ENCODE results near the gene PTGES2.

The PTGES2 gene

DNA sequence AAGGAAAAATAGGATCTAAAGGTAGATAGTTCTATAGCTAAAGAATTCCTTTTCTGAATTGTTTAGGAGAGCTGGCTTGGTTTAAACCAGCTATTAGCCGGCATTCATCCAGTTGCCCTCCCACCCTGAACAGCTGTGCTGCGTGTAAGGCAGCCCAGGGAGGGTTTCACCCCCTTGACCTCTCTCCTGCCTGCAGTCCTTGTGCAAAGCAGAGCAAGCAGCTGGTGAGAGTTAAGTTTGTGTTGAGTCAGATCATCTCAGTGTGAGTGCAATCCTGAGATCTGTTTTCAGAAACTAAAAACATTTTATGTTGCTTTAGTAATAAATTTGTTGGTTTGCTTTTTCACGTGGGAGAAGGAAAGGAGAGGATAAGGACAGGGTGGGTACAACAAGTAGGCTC is 46.5 kb downstream of the PTGES2 start:
- no peaks in the 10 kb centered on the region for H3K9me2 ChIP-seq (replicated peaks; ENCODE audit: control insufficient read depth, low read length)
- no peak overlapping the region for H3K27ac ChIP-seq (ENCODE audit: low read depth, low read length)
- peaks cover 9% of the 10 kb centered on the region for H3K36me3 ChIP-seq (ENCODE audit: control insufficient read depth, low read length)
- no peak for TF ChIP-seq EZH2phosphoT487 (IDR thresholded peaks at IDR 0.05; ENCODE audit: borderline replicate concordance, low read length)
- TF ChIP-seq, protein P1, sequence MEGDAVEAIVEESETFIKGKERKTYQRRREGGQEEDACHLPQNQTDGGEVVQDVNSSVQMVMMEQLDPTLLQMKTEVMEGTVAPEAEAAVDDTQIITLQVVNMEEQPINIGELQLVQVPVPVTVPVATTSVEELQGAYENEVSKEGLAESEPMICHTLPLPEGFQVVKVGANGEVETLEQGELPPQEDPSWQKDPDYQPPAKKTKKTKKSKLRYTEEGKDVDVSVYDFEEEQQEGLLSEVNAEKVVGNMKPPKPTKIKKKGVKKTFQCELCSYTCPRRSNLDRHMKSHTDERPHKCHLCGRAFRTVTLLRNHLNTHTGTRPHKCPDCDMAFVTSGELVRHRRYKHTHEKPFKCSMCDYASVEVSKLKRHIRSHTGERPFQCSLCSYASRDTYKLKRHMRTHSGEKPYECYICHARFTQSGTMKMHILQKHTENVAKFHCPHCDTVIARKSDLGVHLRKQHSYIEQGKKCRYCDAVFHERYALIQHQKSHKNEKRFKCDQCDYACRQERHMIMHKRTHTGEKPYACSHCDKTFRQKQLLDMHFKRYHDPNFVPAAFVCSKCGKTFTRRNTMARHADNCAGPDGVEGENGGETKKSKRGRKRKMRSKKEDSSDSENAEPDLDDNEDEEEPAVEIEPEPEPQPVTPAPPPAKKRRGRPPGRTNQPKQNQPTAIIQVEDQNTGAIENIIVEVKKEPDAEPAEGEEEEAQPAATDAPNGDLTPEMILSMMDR (IDR thresholded peaks at IDR 0.05; ENCODE audit: low read depth, low read length, poor library complexity, severe bottlenecking): no peak
- no peaks in the 10 kb centered on the region for H3K27me3 ChIP-seq (ENCODE audit: control insufficient read depth, low read length)
- H3F3A ChIP-seq (ENCODE audit: control insufficient read depth, insufficient read depth): peaks cover 5% of the 10 kb centered on the region; the same call in 1 of the 2 replicates
- H3K9me3 ChIP-seq (ENCODE audit: control insufficient read depth, insufficient read depth, low read length): no peaks in the 10 kb centered on the region
- H3K4me3 ChIP-seq (ENCODE audit: low read length): no peak overlapping the region
- peaks cover 60% of the 10 kb centered on the region for H3K79me2 ChIP-seq (ENCODE audit: control insufficient read depth, low read length)
- H3K4me1 ChIP-seq (ENCODE audit: control insufficient read depth, low read length): no peaks in the 10 kb centered on the region
- H4K20me1 ChIP-seq (ENCODE audit: control insufficient read depth, insufficient read depth, low read depth, low read length): no peaks in the 10 kb centered on the region; the same call in 1 of the 2 replicates
- H3K4me2 ChIP-seq (ENCODE audit: low read length): no peak overlapping the region

DNA sequence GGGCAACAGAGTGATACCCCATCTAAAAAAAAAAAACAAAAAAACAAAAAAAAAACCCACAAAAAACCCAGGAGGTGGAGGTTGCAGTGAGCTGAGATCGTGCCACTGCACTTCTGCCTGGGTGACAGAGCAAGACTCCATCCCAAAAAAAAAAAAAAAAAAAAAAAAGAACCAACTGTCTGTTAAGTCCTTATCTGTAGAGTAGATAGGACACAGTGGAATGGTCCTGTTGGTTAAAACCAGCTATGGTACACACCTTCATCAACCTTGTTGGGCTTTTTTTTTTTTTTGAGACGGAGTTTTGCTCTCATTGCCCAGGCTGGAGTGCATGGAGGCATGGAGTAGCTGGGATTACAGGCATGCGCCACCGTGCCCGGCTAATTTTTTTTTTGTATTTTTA is 47.3 kb downstream of the PTGES2 start:
- H3K27ac ChIP-seq (ENCODE audit: low read depth, low read length): no peak overlapping the region

DNA sequence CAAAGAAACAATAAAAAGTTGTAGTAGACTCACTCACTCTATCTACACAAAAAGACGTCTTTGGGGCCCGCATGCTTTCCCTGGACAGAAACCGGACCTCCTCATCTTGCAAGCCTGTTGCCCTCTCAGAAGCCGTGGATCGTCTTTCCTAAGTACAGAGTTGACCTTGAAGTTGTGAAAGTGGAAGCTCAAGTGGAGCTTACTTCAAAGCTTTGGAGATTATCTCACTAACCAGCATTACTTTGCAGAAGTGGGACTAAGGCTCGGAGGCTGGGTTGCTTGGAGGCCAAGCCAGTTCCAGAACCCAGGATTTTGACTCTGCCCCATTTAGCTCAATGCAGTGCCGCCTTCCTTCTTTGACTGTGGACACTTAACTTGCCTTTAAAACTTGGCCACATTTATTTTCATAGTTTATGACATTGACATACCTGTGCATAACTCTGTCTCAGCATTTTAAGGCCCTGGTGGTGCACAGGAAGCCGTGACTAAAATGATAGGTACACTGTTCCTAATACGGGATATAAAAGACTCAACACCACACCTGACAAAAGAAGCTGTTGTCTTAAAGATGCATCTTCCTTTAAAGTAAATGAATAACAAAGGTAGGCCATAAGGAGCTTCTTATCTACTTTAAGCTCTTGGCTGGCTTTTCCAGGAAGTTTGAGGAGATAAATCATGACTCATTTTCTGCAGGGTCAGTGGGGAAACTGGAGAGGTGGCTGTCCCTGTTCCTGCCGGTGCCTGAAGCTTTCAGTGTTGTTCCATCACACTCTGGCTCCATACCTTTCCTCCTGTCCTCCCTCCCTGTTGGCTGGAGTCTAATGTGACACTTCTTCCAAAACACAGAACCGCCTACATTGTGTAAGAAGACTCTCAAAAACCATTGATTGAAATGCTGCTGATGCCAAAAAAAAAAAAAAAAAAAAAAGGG is 48.8 kb downstream of the PTGES2 start:
- Histone ChIP-seq H3F3A (ENCODE audit: control insufficient read depth, insufficient read depth) (peaks cover 3% of the 10 kb centered on the region; the same call in 1 of the 2 replicates), H3K36me3 (ENCODE audit: control insufficient read depth, low read length) (peaks cover 4% of the 10 kb centered on the region), H3K9me3 (ENCODE audit: control insufficient read depth, insufficient read depth, low read length) (no peaks in the 10 kb centered on the region), H3K79me2 (ENCODE audit: control insufficient read depth, low read length) (peaks cover 65% of the 10 kb centered on the region), H3K4me1 (ENCODE audit: control insufficient read depth, low read length) (peaks cover 2% of the 10 kb centered on the region), H3K9me2 (replicated peaks; ENCODE audit: control insufficient read depth, low read length) (no peaks in the 10 kb centered on the region), H3K27me3 (ENCODE audit: control insufficient read depth, low read length) (no peaks in the 10 kb centered on the region), H3K4me2 (ENCODE audit: low read length) (no peak overlapping the region), H3K27ac (ENCODE audit: low read depth, low read length) (no peak overlapping the region), H4K20me1 (ENCODE audit: control insufficient read depth, insufficient read depth, low read depth, low read length) (no peaks in the 10 kb centered on the region), H3K4me3 (ENCODE audit: low read length) (no peak overlapping the region)
- no peak for TF ChIP-seq EZH2phosphoT487 (IDR thresholded peaks at IDR 0.05; ENCODE audit: borderline replicate concordance, low read length)
- TF ChIP-seq, protein P1 (IDR thresholded peaks at IDR 0.05; ENCODE audit: low read depth, low read length, poor library complexity, severe bottlenecking): no peak

More for the DNA sequence above, 47.3 kb downstream of the PTGES2 start:
- Histone ChIP-seq H3K4me3 (ENCODE audit: low read length) (no peak overlapping the region), H3K9me2 (replicated peaks; ENCODE audit: control insufficient read depth, low read length) (no peaks in the 10 kb centered on the region), H3K4me1 (ENCODE audit: control insufficient read depth, low read length) (no peaks in the 10 kb centered on the region), H3K9me3 (ENCODE audit: control insufficient read depth, insufficient read depth, low read length) (no peaks in the 10 kb centered on the region), H3F3A (ENCODE audit: control insufficient read depth, insufficient read depth) (peaks cover 5% of the 10 kb centered on the region; the same call in 1 of the 2 replicates), H3K27me3 (ENCODE audit: control insufficient read depth, low read length) (no peaks in the 10 kb centered on the region), H3K4me2 (ENCODE audit: low read length) (no peak overlapping the region), H3K79me2 (ENCODE audit: control insufficient read depth, low read length) (peaks cover 61% of the 10 kb centered on the region), H3K36me3 (ENCODE audit: control insufficient read depth, low read length) (peaks cover 9% of the 10 kb centered on the region), H4K20me1 (ENCODE audit: control insufficient read depth, insufficient read depth, low read depth, low read length) (no peaks in the 10 kb centered on the region; the same call in 1 of the 2 replicates)
- TF ChIP-seq, protein P1 (IDR thresholded peaks at IDR 0.05; ENCODE audit: low read depth, low read length, poor library complexity, severe bottlenecking): no peak
- TF ChIP-seq EZH2phosphoT487 (IDR thresholded peaks at IDR 0.05; ENCODE audit: borderline replicate concordance, low read length): no peak
